ENCODE results near the gene CYB5R2. TPM values are rescaled to one million over a fixed set of nuclear protein-coding genes. Genes with fewer than 3 reads are reported as not detected.

CYB5R2 gene
- total and polyA plus RNA-seq, 8 donors: 4.1 to 18.3 (median 10.3) TPM; not detected in 1

GRCh38 chr11:7689239-7689638, 15.9 kb upstream of the CYB5R2 start:
- Histone ChIP-seq H3K27me3 (no peaks in the 10 kb centered on the region), H3K36me3 (no peaks in the 10 kb centered on the region), H3K9me3 (no peaks in the 10 kb centered on the region), H3K4me3 (no peak overlapping the region), H3K27ac (no peak overlapping the region), H3K4me1 (peaks cover 0 to 2% (median under 1%) of the 10 kb centered on the region in 4 donors)
- TF ChIP-seq POLR2AphosphoS5 (IDR thresholded peaks at IDR 0.05) (no peak), EP300 (IDR thresholded peaks at IDR 0.05) (no peak), CTCF (IDR thresholded peaks at IDR 0.05) (no peak), POLR2A (IDR thresholded peaks at IDR 0.05) (no peak)
- DNase-seq: no peak
- WGBS, 5 donors: 43 to 83% (median 66%) methylated on average over 4 of the region's 4 CpGs
- intact Hi-C loops (cut with DNase I; ENCODE audit: low total_unique reads): loop anchor here (10.0 kb wide), 1 partner anchor 184 kb away; no protein-coding TSS in a partner anchor

- TF ChIP-seq EP300 (IDR thresholded peaks at IDR 0.05): no peak
- peak in 5 of 7 experiments; percentile 44 to 89 (median 81) for TF ChIP-seq CTCF (IDR thresholded peaks at IDR 0.05)
- Histone ChIP-seq H3K27ac (no peak overlapping the region), H3K4me1 (no peaks in the 10 kb centered on the region), H3K27me3 (no peaks in the 10 kb centered on the region), H3K9me3 (no peaks in the 10 kb centered on the region), H3K36me3 (no peaks in the 10 kb centered on the region), H3K4me3 (no peak overlapping the region)
- peak in 1 of 2 donors; percentile 68 for DNase-seq
- WGBS, 5 donors: 9 to 15% (median 11%) methylated on average over 4 of the region's 4 CpGs
- intact Hi-C loops (cut with DNase I; ENCODE audit: low total_unique reads): loop anchor here (10.0 kb wide), 1 partner anchor 184 kb away; no protein-coding TSS in a partner anchor
Measured at GRCh38 chr11:7688238-7688826, 15.0 kb upstream of the CYB5R2 start.

GRCh38 chr11:7687386-7687785, 14.1 kb upstream of the CYB5R2 start:
- intact Hi-C loops (cut with DNase I; ENCODE audit: low total_unique reads): loop anchor here (10.0 kb wide), 1 partner anchor 183 kb away; no protein-coding TSS in a partner anchor
- DNase-seq: no peak
- Histone ChIP-seq H3K4me1 (no peaks in the 10 kb centered on the region), H3K36me3 (no peaks in the 10 kb centered on the region), H3K27me3 (no peaks in the 10 kb centered on the region), H3K27ac (no peak overlapping the region), H3K4me3 (no peak overlapping the region), H3K9me3 (no peaks in the 10 kb centered on the region)
- WGBS, 5 donors: 92 to 100% (median 97%) methylated on average over 1 of the region's 1 CpG
- no peak for TF ChIP-seq EP300 (IDR thresholded peaks at IDR 0.05)
- no peak for TF ChIP-seq POLR2AphosphoS5 (IDR thresholded peaks at IDR 0.05)
- TF ChIP-seq CTCF (IDR thresholded peaks at IDR 0.05): no peak
- no peak for TF ChIP-seq POLR2A (IDR thresholded peaks at IDR 0.05)

GRCh38 chr11:7686761-7687160, 13.5 kb upstream of the CYB5R2 start:
- Histone ChIP-seq H3K36me3 (no peaks in the 10 kb centered on the region), H3K4me3 (no peak overlapping the region), H3K4me1 (no peaks in the 10 kb centered on the region), H3K9me3 (no peaks in the 10 kb centered on the region), H3K27ac (no peak overlapping the region), H3K27me3 (no peaks in the 10 kb centered on the region)
- 81 to 91% (median 89%) methylated on average over 4 of the region's 4 CpGs for WGBS, 5 donors
- no peak for DNase-seq
- intact Hi-C loops (cut with DNase I; ENCODE audit: low total_unique reads): loop anchor here (10.0 kb wide), 1 partner anchor 182 kb away; no protein-coding TSS in a partner anchor
- TF ChIP-seq EP300 (IDR thresholded peaks at IDR 0.05) (no peak), POLR2AphosphoS5 (IDR thresholded peaks at IDR 0.05) (no peak), POLR2A (IDR thresholded peaks at IDR 0.05) (no peak), CTCF (IDR thresholded peaks at IDR 0.05) (no peak)

Data from stomach (tissue), 9 donors.